Naive thymus-derived CD4-positive, alpha-beta T cell (primary cell): ENCODE measurements around the gene DIPK1A. TPM values are rescaled to one million over a fixed set of nuclear protein-coding genes. Genes with fewer than 3 reads are reported as not detected.

Experiments used
- ATAC-seq: fragments of 150-1000 bp; cut with Tn5 transposase; 2 replicates; pipeline ENCODE4 v1.10.0; 2021; ENCODE audit warnings: mild to moderate bottlenecking, moderate library complexity
- CTCF ChIA-PET: fragments of 350-600 bp; sonication (Branson Sonifier 250); formaldehyde crosslinking; loops from one replicate; lab custom pipeline; 2021; ENCODE audit warnings: antibody characterized with exemption; lab: Charles Lee
- POLR2A ChIA-PET: fragments of 350-600 bp; sonication (Branson Sonifier 250); formaldehyde crosslinking; loops from one replicate; lab custom pipeline; 2021; ENCODE audit warnings: antibody characterized with exemption, inconsistent platforms; lab: Charles Lee
- DNase-seq, 9 donors: peaks; one replicate each; pipeline versions ENCODE4 v3.0.0 to v3.0.0-alpha.2; 2020 to 2022; ENCODE audit warnings: mixed read lengths in 1 of 9
- H3K27ac ChIP-seq: one replicate; pipeline ENCODE4 v1.7.0; 2013; ENCODE audit warnings: mild to moderate bottlenecking, low read depth, low read length, moderate library complexity
- H3K27me3 ChIP-seq, 2 donors: one replicate each; pipeline ENCODE4 v1.7.0; 2013; ENCODE audit warnings: low read length in 2 of 2, mild to moderate bottlenecking in 2 of 2, moderate library complexity in 2 of 2; ENCODE audit not compliant: control insufficient read depth in 2 of 2, insufficient read depth in 2 of 2
- H3K36me3 ChIP-seq, 3 experiments: 1 replicate in 2 of 3; 2 replicates in 1 of 3; pipeline ENCODE4 v1.7.0; 2013; ENCODE audit warnings: low read length in 3 of 3, mild to moderate bottlenecking in 3 of 3, moderate library complexity in 1 of 3; ENCODE audit not compliant: insufficient read depth in 3 of 3, control insufficient read depth in 2 of 3
- H3K4me1 ChIP-seq, 2 donors: one replicate each; pipeline ENCODE4 v1.7.0; 2013; ENCODE audit warnings: low read length in 2 of 2, mild to moderate bottlenecking in 2 of 2, moderate library complexity in 1 of 2; ENCODE audit not compliant: control insufficient read depth in 2 of 2, insufficient read depth in 2 of 2
- H3K4me3 ChIP-seq: 2 replicates; pipeline ENCODE4 v1.7.0; 2013; ENCODE audit warnings: mild to moderate bottlenecking, low read length
- H3K9me3 ChIP-seq, 3 experiments: 1 replicate in 2 of 3; 2 replicates in 1 of 3; pipeline ENCODE4 v1.7.0; 2013; ENCODE audit warnings: low read length in 3 of 3; ENCODE audit not compliant: control insufficient read depth in 2 of 3
- H3K27ac Mint-ChIP-seq, 9 donors: one replicate each; pipeline ENCODE4 v1.8.0; 2020 to 2022; ENCODE audit warnings: mixed read lengths in 9 of 9, mild to moderate bottlenecking in 8 of 9, moderate library complexity in 5 of 9, inconsistent platforms in 2 of 9
- H3K27me3 Mint-ChIP-seq, 5 donors: one replicate each; pipeline ENCODE4 v1.8.0; 2021 to 2022; ENCODE audit warnings: mixed read lengths in 5 of 5, mild to moderate bottlenecking in 1 of 5
- H3K36me3 Mint-ChIP-seq, 5 donors: one replicate each; pipeline ENCODE4 v1.8.0; 2020 to 2022; ENCODE audit warnings: mixed read lengths in 5 of 5, mild to moderate bottlenecking in 3 of 5, inconsistent platforms in 1 of 5
- H3K4me1 Mint-ChIP-seq, 7 donors: one replicate each; pipeline ENCODE4 v1.8.0; 2020 to 2022; ENCODE audit warnings: mixed read lengths in 7 of 7, mild to moderate bottlenecking in 3 of 7, inconsistent platforms in 1 of 7
- H3K4me3 Mint-ChIP-seq, 10 donors: one replicate each; pipeline ENCODE4 v1.8.0; 2020 to 2022; ENCODE audit warnings: mild to moderate bottlenecking in 10 of 10, mixed read lengths in 10 of 10, moderate library complexity in 6 of 10, inconsistent platforms in 2 of 10
- H3K9me3 Mint-ChIP-seq, 11 donors: one replicate each; pipeline ENCODE4 v1.8.0; 2020 to 2022; ENCODE audit warnings: mixed read lengths in 11 of 11, mild to moderate bottlenecking in 4 of 11, inconsistent platforms in 1 of 11, moderate library complexity in 1 of 11
- intact Hi-C, 2 donors: fragments of 100-400 bp; cut with micrococcal nuclease; formaldehyde crosslinking; loops; one replicate each; pipeline ENCODE4 v1.15.1; 2023
- polyA plus RNA-seq, 2 donors: library from polyadenylated mRNA; unstranded; fragments of 300-500 nt; fragmentation: Illumina TruSeq; gene quantifications; one replicate each; pipeline ENCODE4 v1.2.3, GENCODE V29; 2021
- total RNA-seq, 6 experiments: library from RNA in 5 of 6; stranded (reverse) in 5 of 6; gene quantifications; 1 replicate in 5 of 6; 2 replicates in 1 of 6; pipeline ENCODE4 v1.2.3 and lab custom pipeline; 2021 to 2026

DIPK1A gene
- total and polyA plus RNA-seq, 7 experiments from 2014 or later, result 9.9 to 21.9 (median 15.2) TPM

- CTCF ChIA-PET, result interaction anchor here (0.7 to 3.2 kb wide), 5 partner anchors 10 to 114 kb away, joined by 3 to 13 read pairs (median 3); no protein-coding TSS in a partner anchor
- H3K4me3 Mint-ChIP-seq, result peak overlapping the region in 2 of 10 donors; percentile 18 to 19
- H3K27me3 ChIP-seq, result no peaks in the 10 kb centered on the region
- H3K27ac Mint-ChIP-seq, result peak overlapping the region in 7 of 9 donors; percentile 39 to 94 (median 72)
- no peaks in the 10 kb centered on the region for H3K27me3 Mint-ChIP-seq
- H3K9me3 Mint-ChIP-seq, result peaks cover 0 to 2% (median 0%) of the 10 kb centered on the region in 11 donors
- H3K36me3 ChIP-seq, result peaks cover 0 to 6% (median 0%) of the 10 kb centered on the region in 3 experiments
- H3K4me1 ChIP-seq, result peaks cover 32 to 34% of the 10 kb centered on the region in 2 donors
- no peaks in the 10 kb centered on the region for H3K9me3 ChIP-seq
- H3K4me1 Mint-ChIP-seq, result peaks cover 33 to 62% (median 59%) of the 10 kb centered on the region in 7 donors
- intact Hi-C loops, result loop anchor here in 1 of 2 donors (5.0 kb wide), 1 partner anchor 73 kb away; no protein-coding TSS in a partner anchor
- POLR2A ChIA-PET, result interaction anchor here (1.2 kb wide), 2 partner anchors 11 to 81 kb away, joined by 3 read pairs; no protein-coding TSS in a partner anchor
- peak overlapping the region; percentile 20 for H3K27ac ChIP-seq
- H3K36me3 Mint-ChIP-seq, result peaks cover 6 to 16% (median 8%) of the 10 kb centered on the region in 5 donors
- DNase-seq (no peak), ATAC-seq (no peak)
- no peak overlapping the region for H3K4me3 ChIP-seq
Measured at GRCh38 chr1:92879316-92879968, 81.8 kb downstream of the DIPK1A start.

- DNase-seq (peak in 1 of 9 donors; percentile 16), ATAC-seq (no peak)
- ChIA-PET POLR2A (interaction anchor here (0.6 to 1.1 kb wide), 2 partner anchors 10 to 87 kb away, joined by 3 read pairs; no protein-coding TSS in a partner anchor), CTCF (interaction anchor here (0.6 to 3.2 kb wide), 6 partner anchors 11 to 184 kb away, joined by 3 to 13 read pairs (median 4); no protein-coding TSS in a partner anchor)
- Histone ChIP-seq H3K27me3 (no peaks in the 10 kb centered on the region), H3K9me3 (no peaks in the 10 kb centered on the region), H3K36me3 (peaks cover 0 to 10% (median 0%) of the 10 kb centered on the region in 3 experiments), H3K4me1 (peaks cover 18 to 22% of the 10 kb centered on the region in 2 donors), H3K4me3 (peak overlapping the region; percentile 15), H3K27ac (peak overlapping the region; percentile 53)
- H3K27me3 Mint-ChIP-seq, result no peaks in the 10 kb centered on the region
- peaks cover 24 to 47% (median 42%) of the 10 kb centered on the region in 7 donors for H3K4me1 Mint-ChIP-seq
- H3K36me3 Mint-ChIP-seq, result peaks cover 6 to 25% (median 20%) of the 10 kb centered on the region in 5 donors
- peak overlapping the region in 8 of 10 donors; percentile 58 to 75 (median 68) for H3K4me3 Mint-ChIP-seq
- intact Hi-C loops, result loop anchor here in 1 of 2 donors (5.0 kb wide), 1 partner anchor 75 kb away; no protein-coding TSS in a partner anchor
- H3K27ac Mint-ChIP-seq, result peak overlapping the region; percentile 51 to 94 (median 84)
- peaks cover 0 to 2% (median 0%) of the 10 kb centered on the region in 11 donors for H3K9me3 Mint-ChIP-seq
Measured at GRCh38 chr1:92877792-92878191, 83.5 kb downstream of the DIPK1A start.

DNA sequence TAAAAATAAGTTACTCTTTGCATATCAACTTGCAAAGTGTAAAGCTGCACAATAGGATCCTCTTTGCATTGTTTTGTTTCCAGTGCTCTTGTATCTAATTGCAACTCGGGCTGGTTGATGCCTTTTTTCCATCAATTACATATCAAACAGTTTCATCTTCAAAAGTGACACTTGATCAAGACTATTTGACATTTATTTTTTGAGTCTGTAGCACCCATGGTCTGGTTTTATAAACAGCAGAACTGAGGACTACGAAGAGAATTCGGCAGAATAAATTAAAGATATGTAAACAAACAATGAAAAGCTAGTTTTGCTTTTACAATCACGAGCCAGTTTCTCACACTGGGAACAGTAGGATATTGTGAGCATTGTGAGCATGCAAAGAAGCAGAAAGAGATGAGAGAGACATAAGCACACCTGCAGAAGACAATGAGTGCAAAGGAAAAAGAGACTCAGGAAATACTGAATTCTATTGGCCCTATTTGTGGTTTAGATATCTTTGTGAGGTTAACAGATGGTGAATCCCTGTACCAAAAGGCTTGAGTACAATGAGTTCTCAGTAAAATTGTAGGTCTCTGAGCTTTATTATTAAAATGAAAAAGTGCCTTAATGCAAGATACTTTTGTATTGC, 84.1 kb downstream of the DIPK1A start:
- H3K4me3 Mint-ChIP-seq, result peak overlapping the region; percentile 8 to 75 (median 65)
- ChIA-PET CTCF (interaction anchor here (0.6 to 3.2 kb wide), 8 partner anchors 12 to 185 kb away, joined by 3 to 18 read pairs (median 4); no protein-coding TSS in a partner anchor), POLR2A (interaction anchor here (1.0 to 1.8 kb wide), 3 partner anchors 9 to 11 kb away, joined by 3 to 5 read pairs (median 4); no protein-coding TSS in a partner anchor)
- intact Hi-C loops, result loop anchor here in 1 of 2 donors (5.0 kb wide), 1 partner anchor 75 kb away; no protein-coding TSS in a partner anchor
- peaks cover 0 to 10% (median 0%) of the 10 kb centered on the region in 3 experiments for H3K36me3 ChIP-seq
- H3K27me3 Mint-ChIP-seq, result no peaks in the 10 kb centered on the region
- peak overlapping the region; percentile 51 to 94 (median 84) for H3K27ac Mint-ChIP-seq
- H3K27me3 ChIP-seq, result no peaks in the 10 kb centered on the region
- peaks cover 0 to 4% (median 0%) of the 10 kb centered on the region in 3 experiments for H3K9me3 ChIP-seq
- H3K27ac ChIP-seq, result peak overlapping the region; percentile 53
- H3K36me3 Mint-ChIP-seq, result peaks cover 6 to 26% (median 26%) of the 10 kb centered on the region in 5 donors
- peaks cover 16% of the 10 kb centered on the region in 2 donors for H3K4me1 ChIP-seq
- H3K9me3 Mint-ChIP-seq, result peaks cover 0 to 4% (median 0%) of the 10 kb centered on the region in 11 donors
- peaks cover 19 to 41% (median 36%) of the 10 kb centered on the region in 7 donors for H3K4me1 Mint-ChIP-seq
- peak overlapping the region; percentile 15 for H3K4me3 ChIP-seq
- ATAC-seq (peak; percentile 45), DNase-seq (no peak)

DNA sequence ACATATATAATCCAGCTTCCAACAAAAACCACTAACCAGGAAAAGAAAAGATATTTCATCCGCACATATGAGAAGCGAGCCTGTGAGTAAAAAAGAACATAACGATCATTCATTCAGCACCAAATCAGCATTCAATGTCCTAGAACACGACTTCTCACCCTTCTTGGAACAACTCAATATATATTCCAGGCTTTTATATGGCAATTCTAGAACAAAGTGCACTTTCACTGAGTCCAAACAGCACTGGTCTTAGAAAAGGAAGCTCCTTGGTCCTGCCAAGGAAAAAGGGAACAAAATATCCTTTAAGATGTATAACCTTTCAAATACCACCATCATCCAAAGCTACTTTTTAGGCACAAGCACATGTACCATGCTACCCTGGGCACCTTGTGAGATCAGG, 84.9 kb downstream of the DIPK1A start:
- H3K36me3 ChIP-seq, result peaks cover 0 to 10% (median 0%) of the 10 kb centered on the region in 3 experiments
- H3K4me1 ChIP-seq, result peaks cover 15 to 16% of the 10 kb centered on the region in 2 donors
- Mint-ChIP-seq H3K27ac (peak overlapping the region in 8 of 9 donors; percentile 1 to 93 (median 50)), H3K4me3 (peak overlapping the region in 1 of 10 donors; percentile 69), H3K27me3 (no peaks in the 10 kb centered on the region), H3K36me3 (peaks cover 6 to 30% (median 27%) of the 10 kb centered on the region in 5 donors), H3K4me1 (peaks cover 17 to 40% (median 32%) of the 10 kb centered on the region in 7 donors), H3K9me3 (peaks cover 0 to 5% (median 0%) of the 10 kb centered on the region in 11 donors)
- no peak overlapping the region for H3K4me3 ChIP-seq
- H3K27me3 ChIP-seq, result no peaks in the 10 kb centered on the region
- DNase-seq (no peak), ATAC-seq (no peak)
- H3K27ac ChIP-seq, result no peak overlapping the region
- CTCF ChIA-PET, result interaction anchor here (0.7 to 3.2 kb wide), 5 partner anchors 17 to 118 kb away, joined by 3 to 18 read pairs (median 3); no protein-coding TSS in a partner anchor
- POLR2A ChIA-PET, result interaction anchor here (1.0 to 1.8 kb wide), 2 partner anchors 9 to 12 kb away, joined by 4 to 5 read pairs; no protein-coding TSS in a partner anchor
- H3K9me3 ChIP-seq, result peaks cover 0 to 4% (median 0%) of the 10 kb centered on the region in 3 experiments
- intact Hi-C loops, result loop anchor here in 1 of 2 donors (5.0 kb wide), 1 partner anchor 76 kb away; no protein-coding TSS in a partner anchor

DNA sequence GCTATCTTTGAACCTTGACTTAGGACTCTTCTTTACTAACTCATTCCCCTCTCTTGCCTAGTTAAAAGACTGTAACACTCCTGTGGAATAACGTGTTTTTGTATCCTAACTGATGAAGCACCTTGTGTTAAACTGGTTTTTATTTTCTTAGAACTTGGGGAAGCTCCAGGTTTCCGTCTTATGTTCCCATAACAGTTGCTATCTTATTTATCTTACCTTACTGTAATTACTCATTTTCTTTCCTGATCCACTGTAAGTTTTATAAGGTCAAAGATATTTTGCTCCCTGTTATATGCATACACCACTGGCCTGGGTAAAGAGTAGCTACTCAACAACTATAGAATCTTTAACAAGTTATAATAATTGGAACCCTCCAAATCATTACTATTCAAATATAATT, 86.3 kb downstream of the DIPK1A start:
- Mint-ChIP-seq H3K4me1 (peaks cover 18 to 45% (median 39%) of the 10 kb centered on the region in 7 donors), H3K36me3 (peaks cover 6 to 31% (median 27%) of the 10 kb centered on the region in 5 donors), H3K27ac (peak overlapping the region in 2 of 9 donors; percentile 32 to 63), H3K4me3 (no peak overlapping the region), H3K9me3 (peaks cover 0 to 5% (median 0%) of the 10 kb centered on the region in 11 donors), H3K27me3 (no peaks in the 10 kb centered on the region)
- H3K27me3 ChIP-seq, result no peaks in the 10 kb centered on the region
- H3K4me1 ChIP-seq, result peaks cover 15 to 17% of the 10 kb centered on the region in 2 donors
- no peak overlapping the region for H3K4me3 ChIP-seq
- CTCF ChIA-PET, result interaction anchor here (2.6 kb wide), 1 partner anchor 86 kb away, joined by 7 read pairs; the partner anchor contains the start of gene DIPK1A
- no peak for ATAC-seq
- peaks cover 0 to 4% (median 0%) of the 10 kb centered on the region in 3 experiments for H3K9me3 ChIP-seq
- no peak overlapping the region for H3K27ac ChIP-seq
- no peak for DNase-seq
- intact Hi-C loops, result loop anchor here in 1 of 2 donors (5.0 kb wide), 1 partner anchor 77 kb away; no protein-coding TSS in a partner anchor
- peaks cover 0 to 10% (median 0%) of the 10 kb centered on the region in 3 experiments for H3K36me3 ChIP-seq
- POLR2A ChIA-PET, result interaction anchor here (0.5 to 0.8 kb wide), 2 partner anchors 9 to 110 kb away, joined by 3 to 4 read pairs; no protein-coding TSS in a partner anchor
